Measurements from ENCODE around the gene DYSF.

DNA sequence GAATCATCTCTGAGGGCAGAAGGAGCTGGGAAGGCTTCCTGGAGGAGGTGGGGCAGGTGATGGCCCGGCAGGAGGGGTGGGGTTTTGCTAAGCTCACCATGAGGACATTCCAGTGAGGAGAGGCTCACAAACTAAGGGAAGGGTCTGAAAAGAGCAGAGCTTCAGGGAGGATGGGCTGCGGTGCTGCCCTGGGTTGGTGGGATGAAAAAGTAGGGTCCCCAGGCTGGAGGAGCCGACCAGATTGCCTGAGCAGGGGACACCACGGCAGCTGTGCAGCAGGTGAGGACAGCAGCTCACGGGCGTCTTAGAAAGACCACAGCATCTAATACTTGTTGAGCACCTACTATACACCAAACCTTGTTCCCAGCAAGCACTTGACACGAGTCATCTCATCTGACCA is 82.2 kb downstream of the DYSF start:
- TF ChIP-seq, protein P1, sequence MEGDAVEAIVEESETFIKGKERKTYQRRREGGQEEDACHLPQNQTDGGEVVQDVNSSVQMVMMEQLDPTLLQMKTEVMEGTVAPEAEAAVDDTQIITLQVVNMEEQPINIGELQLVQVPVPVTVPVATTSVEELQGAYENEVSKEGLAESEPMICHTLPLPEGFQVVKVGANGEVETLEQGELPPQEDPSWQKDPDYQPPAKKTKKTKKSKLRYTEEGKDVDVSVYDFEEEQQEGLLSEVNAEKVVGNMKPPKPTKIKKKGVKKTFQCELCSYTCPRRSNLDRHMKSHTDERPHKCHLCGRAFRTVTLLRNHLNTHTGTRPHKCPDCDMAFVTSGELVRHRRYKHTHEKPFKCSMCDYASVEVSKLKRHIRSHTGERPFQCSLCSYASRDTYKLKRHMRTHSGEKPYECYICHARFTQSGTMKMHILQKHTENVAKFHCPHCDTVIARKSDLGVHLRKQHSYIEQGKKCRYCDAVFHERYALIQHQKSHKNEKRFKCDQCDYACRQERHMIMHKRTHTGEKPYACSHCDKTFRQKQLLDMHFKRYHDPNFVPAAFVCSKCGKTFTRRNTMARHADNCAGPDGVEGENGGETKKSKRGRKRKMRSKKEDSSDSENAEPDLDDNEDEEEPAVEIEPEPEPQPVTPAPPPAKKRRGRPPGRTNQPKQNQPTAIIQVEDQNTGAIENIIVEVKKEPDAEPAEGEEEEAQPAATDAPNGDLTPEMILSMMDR (IDR thresholded peaks at IDR 0.05), result no peak
- TF ChIP-seq POLR2AphosphoS5 (IDR thresholded peaks at IDR 0.05; ENCODE audit: low read depth, low read length), result no peak
- TF ChIP-seq, protein P2, sequence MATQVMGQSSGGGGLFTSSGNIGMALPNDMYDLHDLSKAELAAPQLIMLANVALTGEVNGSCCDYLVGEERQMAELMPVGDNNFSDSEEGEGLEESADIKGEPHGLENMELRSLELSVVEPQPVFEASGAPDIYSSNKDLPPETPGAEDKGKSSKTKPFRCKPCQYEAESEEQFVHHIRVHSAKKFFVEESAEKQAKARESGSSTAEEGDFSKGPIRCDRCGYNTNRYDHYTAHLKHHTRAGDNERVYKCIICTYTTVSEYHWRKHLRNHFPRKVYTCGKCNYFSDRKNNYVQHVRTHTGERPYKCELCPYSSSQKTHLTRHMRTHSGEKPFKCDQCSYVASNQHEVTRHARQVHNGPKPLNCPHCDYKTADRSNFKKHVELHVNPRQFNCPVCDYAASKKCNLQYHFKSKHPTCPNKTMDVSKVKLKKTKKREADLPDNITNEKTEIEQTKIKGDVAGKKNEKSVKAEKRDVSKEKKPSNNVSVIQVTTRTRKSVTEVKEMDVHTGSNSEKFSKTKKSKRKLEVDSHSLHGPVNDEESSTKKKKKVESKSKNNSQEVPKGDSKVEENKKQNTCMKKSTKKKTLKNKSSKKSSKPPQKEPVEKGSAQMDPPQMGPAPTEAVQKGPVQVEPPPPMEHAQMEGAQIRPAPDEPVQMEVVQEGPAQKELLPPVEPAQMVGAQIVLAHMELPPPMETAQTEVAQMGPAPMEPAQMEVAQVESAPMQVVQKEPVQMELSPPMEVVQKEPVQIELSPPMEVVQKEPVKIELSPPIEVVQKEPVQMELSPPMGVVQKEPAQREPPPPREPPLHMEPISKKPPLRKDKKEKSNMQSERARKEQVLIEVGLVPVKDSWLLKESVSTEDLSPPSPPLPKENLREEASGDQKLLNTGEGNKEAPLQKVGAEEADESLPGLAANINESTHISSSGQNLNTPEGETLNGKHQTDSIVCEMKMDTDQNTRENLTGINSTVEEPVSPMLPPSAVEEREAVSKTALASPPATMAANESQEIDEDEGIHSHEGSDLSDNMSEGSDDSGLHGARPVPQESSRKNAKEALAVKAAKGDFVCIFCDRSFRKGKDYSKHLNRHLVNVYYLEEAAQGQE (IDR thresholded peaks at IDR 0.05; ENCODE audit: insufficient read depth in 1 of 2, low read depth in 2 of 2, low read length in 1 of 2), result no peak
- TF ChIP-seq SIN3A (IDR thresholded peaks at IDR 0.05; ENCODE audit: borderline replicate concordance, insufficient read depth, low read depth, low read length), result no peak
